ENCODE data around the gene TBC1D25.

DNA sequence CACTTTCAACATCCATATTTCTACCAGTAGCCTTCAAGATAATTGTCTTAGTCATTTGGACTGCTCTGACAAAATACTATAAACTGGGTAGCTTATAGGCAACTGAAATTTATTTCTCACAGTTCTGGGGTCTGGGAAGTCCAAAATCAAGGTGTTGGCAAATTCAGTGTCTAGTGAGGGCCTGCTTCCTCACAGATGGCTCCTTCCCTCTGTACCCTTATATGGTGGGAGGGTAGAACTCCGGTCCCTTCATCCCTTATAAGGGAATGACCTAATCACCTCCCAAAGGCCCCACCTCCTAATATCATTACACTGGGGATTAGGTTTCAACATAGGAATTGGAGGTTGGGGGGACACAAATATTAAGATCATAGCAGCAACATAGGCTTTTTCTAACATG, 7.4 kb upstream of the TBC1D25 start:
- TF ChIP-seq, protein P1, sequence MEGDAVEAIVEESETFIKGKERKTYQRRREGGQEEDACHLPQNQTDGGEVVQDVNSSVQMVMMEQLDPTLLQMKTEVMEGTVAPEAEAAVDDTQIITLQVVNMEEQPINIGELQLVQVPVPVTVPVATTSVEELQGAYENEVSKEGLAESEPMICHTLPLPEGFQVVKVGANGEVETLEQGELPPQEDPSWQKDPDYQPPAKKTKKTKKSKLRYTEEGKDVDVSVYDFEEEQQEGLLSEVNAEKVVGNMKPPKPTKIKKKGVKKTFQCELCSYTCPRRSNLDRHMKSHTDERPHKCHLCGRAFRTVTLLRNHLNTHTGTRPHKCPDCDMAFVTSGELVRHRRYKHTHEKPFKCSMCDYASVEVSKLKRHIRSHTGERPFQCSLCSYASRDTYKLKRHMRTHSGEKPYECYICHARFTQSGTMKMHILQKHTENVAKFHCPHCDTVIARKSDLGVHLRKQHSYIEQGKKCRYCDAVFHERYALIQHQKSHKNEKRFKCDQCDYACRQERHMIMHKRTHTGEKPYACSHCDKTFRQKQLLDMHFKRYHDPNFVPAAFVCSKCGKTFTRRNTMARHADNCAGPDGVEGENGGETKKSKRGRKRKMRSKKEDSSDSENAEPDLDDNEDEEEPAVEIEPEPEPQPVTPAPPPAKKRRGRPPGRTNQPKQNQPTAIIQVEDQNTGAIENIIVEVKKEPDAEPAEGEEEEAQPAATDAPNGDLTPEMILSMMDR (IDR thresholded peaks at IDR 0.05): no peak
- TF ChIP-seq POLR2AphosphoS5 (IDR thresholded peaks at IDR 0.05) (no peak), POLR2A (IDR thresholded peaks at IDR 0.05) (no peak)
